ENCODE data around the gene SLIT3. TPM values are rescaled to one million over a fixed set of nuclear protein-coding genes. Genes with fewer than 3 reads are reported as not detected.
A peak's percentile ranks its signal among the peaks of the same experiment; 100 is the strongest.
"Not testable (repeated sequence)": the region's sequence is repeated elsewhere in the genome, so short reads cannot be mapped to it uniquely, and the experiment has no call there.

Gene SLIT3
- total RNA-seq, 2 donors from 2014 or later: 67.1 to 140 TPM

- intact Hi-C loops (cut with DNase I): loop anchor here (10.0 kb wide), 2 partner anchors 134 to 166 kb away; no protein-coding TSS in a partner anchor
- DNase-seq (ENCODE audit: low spot score): peak; percentile 88
Measured at GRCh38 chr5:169161022-169161680, 139.8 kb downstream of the SLIT3 start.

- intact Hi-C loops (cut with DNase I): loop anchor here (10.0 kb wide), 2 partner anchors 134 to 166 kb away; no protein-coding TSS in a partner anchor
- DNase-seq (ENCODE audit: low spot score): peak; percentile 84
Measured at GRCh38 chr5:169160405-169160901, 140.5 kb downstream of the SLIT3 start.

GRCh38 chr5:169158764-169159163 lies 142.2 kb downstream of the SLIT3 start:
- DNase-seq (ENCODE audit: low spot score): no peak
- intact Hi-C loops (cut with DNase I): no loop called here

- no peak for DNase-seq (ENCODE audit: low spot score)
- intact Hi-C loops (cut with DNase I): loop anchor here in 1 of 2 donors (1.0 kb wide), 1 partner anchor 33 kb away; no protein-coding TSS in a partner anchor
Measured at GRCh38 chr5:169157064-169157463, 143.9 kb downstream of the SLIT3 start.

- no peak for DNase-seq (ENCODE audit: low spot score)
Measured at GRCh38 chr5:169154679-169155078, 146.3 kb downstream of the SLIT3 start.

GRCh38 chr5:169153405-169153804 lies 147.5 kb downstream of the SLIT3 start:
- no peak for DNase-seq (ENCODE audit: low spot score)
- intact Hi-C loops (cut with DNase I): no loop called here

More at GRCh38 chr5:169154679-169155078, 146.3 kb downstream of the SLIT3 start:
- intact Hi-C loops (cut with DNase I): no loop called here

- intact Hi-C loops (cut with DNase I): no loop called here
- no peak for DNase-seq (ENCODE audit: low spot score)
Measured at GRCh38 chr5:169152946-169153345, 148.0 kb downstream of the SLIT3 start.

- DNase-seq (ENCODE audit: low spot score): no peak
- intact Hi-C loops (cut with DNase I): no loop called here
Measured at GRCh38 chr5:169152453-169152852, 148.5 kb downstream of the SLIT3 start.

- intact Hi-C loops (cut with DNase I): no loop called here
Measured at GRCh38 chr5:169151051-169151805, 149.7 kb downstream of the SLIT3 start.

GRCh38 chr5:169150108-169150507 lies 150.8 kb downstream of the SLIT3 start:
- intact Hi-C loops (cut with DNase I): no loop called here
- no peak for DNase-seq (ENCODE audit: low spot score)

More at GRCh38 chr5:169151051-169151805, 149.7 kb downstream of the SLIT3 start:
- no peak for DNase-seq (ENCODE audit: low spot score)

- intact Hi-C loops (cut with DNase I): loop anchor here (5.0 kb wide), 2 partner anchors 52 to 467 kb away; no protein-coding TSS in a partner anchor
Measured at GRCh38 chr5:169149317-169149716, 151.6 kb downstream of the SLIT3 start.

GRCh38 chr5:169148138-169148740 lies 152.7 kb downstream of the SLIT3 start:
- intact Hi-C loops (cut with DNase I): loop anchor here (5.0 kb wide), 2 partner anchors 51 to 466 kb away; no protein-coding TSS in a partner anchor
- no peak for DNase-seq (ENCODE audit: low spot score)

More at GRCh38 chr5:169149317-169149716, 151.6 kb downstream of the SLIT3 start:
- DNase-seq (ENCODE audit: low spot score): no peak

GRCh38 chr5:169147534-169147933 lies 153.4 kb downstream of the SLIT3 start:
- intact Hi-C loops (cut with DNase I): loop anchor here (5.0 kb wide), 2 partner anchors 50 to 465 kb away; no protein-coding TSS in a partner anchor

GRCh38 chr5:169146158-169146557 lies 154.8 kb downstream of the SLIT3 start:
- intact Hi-C loops (cut with DNase I): loop anchor here (5.0 kb wide), 2 partner anchors 49 to 464 kb away; no protein-coding TSS in a partner anchor
- DNase-seq (ENCODE audit: low spot score): no peak

More at GRCh38 chr5:169147534-169147933, 153.4 kb downstream of the SLIT3 start:
- no peak for DNase-seq (ENCODE audit: low spot score)

- intact Hi-C loops (cut with DNase I): no loop called here
Measured at GRCh38 chr5:169142264-169142970, 158.5 kb downstream of the SLIT3 start.

GRCh38 chr5:169140215-169140614 lies 160.7 kb downstream of the SLIT3 start:
- DNase-seq (ENCODE audit: low spot score); intact Hi-C loops (cut with DNase I): not testable (repeated sequence)

More at GRCh38 chr5:169142264-169142970, 158.5 kb downstream of the SLIT3 start:
- DNase-seq (ENCODE audit: low spot score): peak; percentile 85

- intact Hi-C loops (cut with DNase I): no loop called here
- DNase-seq (ENCODE audit: low spot score): no peak
Measured at GRCh38 chr5:169139480-169140050, 161.4 kb downstream of the SLIT3 start.

- intact Hi-C loops (cut with DNase I): no loop called here
- no peak for DNase-seq (ENCODE audit: low spot score)
Measured at GRCh38 chr5:169133531-169133930, 167.4 kb downstream of the SLIT3 start.
